ENCODE data around the gene WASHC1. TPM values are rescaled to one million over a fixed set of nuclear protein-coding genes. Genes with fewer than 3 reads are reported as not detected.
"Not testable (repeated sequence)": the region's sequence is repeated elsewhere in the genome, so short reads cannot be mapped to it uniquely, and the experiment has no call there.

WASHC1 gene
- total RNA-seq, 1 donor from 2014 or later = 12.4 TPM

DNA sequence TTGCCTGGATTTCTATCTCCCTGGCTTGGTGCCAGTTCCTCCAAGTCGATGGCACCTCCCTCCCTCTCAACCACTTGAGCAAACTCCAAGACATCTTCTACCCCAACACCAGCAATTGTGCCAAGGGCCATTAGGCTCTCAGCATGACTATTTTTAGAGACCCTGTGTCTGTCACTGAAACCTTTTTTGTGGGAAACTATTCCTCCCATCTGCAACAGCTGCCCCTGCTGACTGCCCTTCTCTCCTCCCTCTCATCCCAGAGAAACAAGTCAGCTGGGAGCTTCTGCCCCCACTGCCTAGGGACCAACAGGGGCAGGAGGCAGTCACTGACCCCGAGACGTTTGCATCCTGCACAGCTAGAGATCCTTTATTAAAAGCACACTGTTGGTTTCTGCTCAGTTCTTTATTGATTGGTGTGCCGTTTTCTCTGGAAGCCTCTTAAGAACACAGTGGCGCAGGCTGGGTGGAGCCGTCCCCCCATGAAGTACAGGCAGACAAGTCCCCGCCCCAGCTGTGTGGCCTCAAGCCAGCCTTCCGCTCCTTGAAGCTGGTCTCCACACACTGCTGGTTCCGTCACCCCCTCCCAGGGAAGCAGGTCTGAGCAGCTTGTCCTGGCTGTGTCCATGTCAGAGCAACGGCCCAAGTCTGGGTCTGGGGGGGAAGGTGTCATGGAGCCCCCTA lies 15.0 kb downstream of the WASHC1 start:
- not testable (repeated sequence) for DNase-seq (ENCODE audit: low spot score)

DNA sequence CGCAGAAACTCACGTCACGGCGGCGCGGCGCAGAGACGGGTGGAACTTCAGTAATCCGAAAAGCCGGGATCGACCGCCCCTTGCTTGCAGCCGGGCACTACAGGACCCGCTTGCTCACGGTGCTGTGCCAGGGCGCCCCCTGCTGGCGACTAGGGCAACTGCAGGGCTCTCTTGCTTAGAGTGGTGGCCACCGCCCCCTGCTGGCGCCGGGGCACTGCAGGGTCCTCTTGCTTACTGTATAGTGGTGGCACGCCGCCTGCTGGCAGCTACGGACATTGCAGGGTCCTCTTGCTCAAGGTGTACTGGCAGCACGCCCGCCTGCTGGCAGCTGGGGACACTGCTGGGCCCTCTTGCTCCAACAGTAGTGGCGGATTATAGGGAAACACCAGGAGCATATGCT lies 18.1 kb downstream of the WASHC1 start:
- not testable (repeated sequence) for DNase-seq (ENCODE audit: low spot score)

DNA sequence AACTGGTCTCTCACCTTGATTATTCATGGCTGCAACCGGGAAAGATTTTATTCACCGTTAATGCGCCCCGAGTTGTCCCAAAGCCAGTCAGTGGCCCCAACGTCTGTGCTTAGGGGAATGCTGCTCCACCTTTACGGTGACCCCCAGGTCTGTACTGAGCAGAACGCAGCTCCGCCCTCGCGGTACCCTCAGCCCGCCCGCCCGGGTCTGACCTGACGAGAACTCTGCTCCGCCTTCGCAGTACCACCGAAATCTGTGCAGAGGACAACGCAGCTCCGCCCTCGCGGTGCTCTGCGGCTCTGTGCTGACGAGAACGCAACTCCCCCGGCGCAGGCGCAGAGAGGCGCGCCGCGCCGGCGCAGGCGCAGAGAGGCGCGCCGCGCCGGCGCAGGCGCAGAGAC lies 18.6 kb downstream of the WASHC1 start:
- DNase-seq (ENCODE audit: low spot score) = not testable (repeated sequence)

DNA sequence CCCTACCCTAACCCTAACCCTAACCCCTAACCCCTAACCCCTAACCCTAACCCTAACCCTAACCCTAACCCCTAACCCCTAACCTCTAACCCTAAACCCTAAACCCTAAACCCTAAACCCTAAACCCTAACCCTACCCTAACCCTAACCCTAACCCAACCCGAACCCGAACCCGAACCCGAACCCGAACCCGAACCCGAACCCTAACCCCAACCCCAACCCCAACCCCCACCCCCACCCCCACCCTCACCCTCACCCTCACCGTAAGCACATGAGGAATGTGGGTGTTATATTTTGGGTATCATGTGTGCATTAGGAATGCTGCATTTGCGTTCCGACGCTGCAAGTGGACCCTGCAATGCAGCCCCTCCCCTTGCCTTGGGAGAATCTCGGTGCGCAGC lies 19.0 kb downstream of the WASHC1 start:
- DNase-seq (ENCODE audit: low spot score) = not testable (repeated sequence)

Other genes starting within 250 kb of the WASHC1 start
- 0.32 TPM for gene FOXD4, start 89.0 kb upstream of the WASHC1 start, total RNA-seq
- 30.9 TPM for gene ZNG1A, start 149.6 kb upstream of the WASHC1 start, total RNA-seq
- gene DOCK8, start 185.4 kb upstream of the WASHC1 start, total RNA-seq = 31.0 TPM

All from mesenteric fat pad (tissue), 1 donor.